Central memory CD8-positive, alpha-beta T cell (primary cell): Measurements from ENCODE around the gene ARMC10.
A peak's percentile ranks its signal among the peaks of the same experiment; 100 is the strongest.
"Not testable (repeated sequence)": the region's sequence is repeated elsewhere in the genome, so short reads cannot be mapped to it uniquely, and the experiment has no call there.

Experiments
- ATAC-seq: fragments of 150-1000 bp; cut with Tn5 transposase; replicated peaks from 2 replicates; pipeline ENCODE4 v1.10.0; 2022; ENCODE audit warnings: mild to moderate bottlenecking, moderate FRiP score, moderate number of reproducible peaks; ENCODE audit not compliant: poor library complexity, severe bottlenecking; ENCODE audit errors: extremely low read depth
- DNase-seq, 2 donors: peaks; one replicate each; pipeline ENCODE4 v3.0.0; 2021; ENCODE audit warnings: low spot score in 2 of 2
- H3K27ac Mint-ChIP-seq: one replicate; pipeline ENCODE4 v1.8.0; 2022; ENCODE audit warnings: low read depth, mild to moderate bottlenecking, moderate library complexity, mixed read lengths
- H3K27me3 Mint-ChIP-seq: one replicate; pipeline ENCODE4 v1.8.0; 2022; ENCODE audit warnings: mixed read lengths
- H3K36me3 Mint-ChIP-seq: one replicate; pipeline ENCODE4 v1.8.0; 2022; ENCODE audit warnings: mild to moderate bottlenecking, moderate library complexity, mixed read lengths; ENCODE audit not compliant: insufficient read depth
- H3K4me1 Mint-ChIP-seq: one replicate; pipeline ENCODE4 v1.8.0; 2022; ENCODE audit warnings: mixed read lengths
- H3K4me3 Mint-ChIP-seq: one replicate; pipeline ENCODE4 v1.8.0; 2022; ENCODE audit warnings: mild to moderate bottlenecking, moderate library complexity, mixed read lengths
- H3K9me3 Mint-ChIP-seq: one replicate; pipeline ENCODE4 v1.8.0; 2022; ENCODE audit warnings: mixed read lengths

Gene ARMC10

DNA sequence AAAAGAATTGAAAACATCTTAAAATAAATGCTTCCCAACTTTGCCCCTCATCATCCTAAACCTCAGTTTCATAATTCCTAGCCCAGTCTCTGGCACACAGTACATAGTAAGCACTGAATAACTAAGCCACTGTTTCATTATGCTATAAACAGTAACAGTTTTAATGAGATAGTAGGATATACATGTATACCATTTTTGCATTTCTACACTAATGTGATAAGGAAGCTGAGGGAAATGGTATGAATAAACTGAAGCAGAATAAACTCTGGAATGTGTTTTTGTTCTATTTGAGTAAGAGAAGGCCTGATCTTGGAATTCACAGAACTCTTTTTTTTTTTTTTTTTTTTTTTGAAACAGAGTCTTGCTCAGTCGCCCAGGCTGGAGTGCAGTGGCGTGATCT is 65.1 kb downstream of the ARMC10 start:
- Mint-ChIP-seq H3K27me3 (no peaks in the 10 kb centered on the region), H3K4me1 (peaks cover 11% of the 10 kb centered on the region), H3K4me3 (no peak overlapping the region), H3K27ac (no peak overlapping the region), H3K36me3 (peaks cover 2% of the 10 kb centered on the region), H3K9me3 (no peaks in the 10 kb centered on the region)
- no peak for ATAC-seq
- no peak for DNase-seq

GRCh38 chr7:103140685-103141084 is 65.7 kb downstream of the ARMC10 start:
- ATAC-seq, result no peak
- Mint-ChIP-seq H3K36me3 (peaks cover 2% of the 10 kb centered on the region), H3K27ac (no peak overlapping the region), H3K4me1 (peaks cover 11% of the 10 kb centered on the region), H3K4me3 (no peak overlapping the region), H3K27me3 (no peaks in the 10 kb centered on the region), H3K9me3 (no peaks in the 10 kb centered on the region)
- DNase-seq, result no peak

GRCh38 chr7:103141753-103142404 is 66.9 kb downstream of the ARMC10 start:
- Mint-ChIP-seq H3K9me3 (no peaks in the 10 kb centered on the region), H3K36me3 (peaks cover 2% of the 10 kb centered on the region), H3K27me3 (no peaks in the 10 kb centered on the region), H3K4me1 (peaks cover 17% of the 10 kb centered on the region), H3K4me3 (no peak overlapping the region), H3K27ac (no peak overlapping the region)
- ATAC-seq (no peak), DNase-seq (no peak)

- H3K4me3 Mint-ChIP-seq, result no peak overlapping the region
- H3K27me3 Mint-ChIP-seq, result no peaks in the 10 kb centered on the region
- H3K4me1 Mint-ChIP-seq, result peaks cover 23% of the 10 kb centered on the region
- peaks cover 2% of the 10 kb centered on the region for H3K36me3 Mint-ChIP-seq
- ATAC-seq, result no peak
- H3K27ac Mint-ChIP-seq, result no peak overlapping the region
- no peaks in the 10 kb centered on the region for H3K9me3 Mint-ChIP-seq
- no peak for DNase-seq
Observed at GRCh38 chr7:103142494-103142893, 67.6 kb downstream of the ARMC10 start.

GRCh38 chr7:103143868-103144267 is 68.9 kb downstream of the ARMC10 start:
- peaks cover 37% of the 10 kb centered on the region for H3K4me1 Mint-ChIP-seq
- H3K4me3 Mint-ChIP-seq, result no peak overlapping the region
- H3K36me3 Mint-ChIP-seq, result peaks cover 2% of the 10 kb centered on the region
- no peaks in the 10 kb centered on the region for H3K27me3 Mint-ChIP-seq
- H3K9me3 Mint-ChIP-seq, result no peaks in the 10 kb centered on the region
- ATAC-seq (no peak), DNase-seq (no peak)
- H3K27ac Mint-ChIP-seq, result no peak overlapping the region

DNA sequence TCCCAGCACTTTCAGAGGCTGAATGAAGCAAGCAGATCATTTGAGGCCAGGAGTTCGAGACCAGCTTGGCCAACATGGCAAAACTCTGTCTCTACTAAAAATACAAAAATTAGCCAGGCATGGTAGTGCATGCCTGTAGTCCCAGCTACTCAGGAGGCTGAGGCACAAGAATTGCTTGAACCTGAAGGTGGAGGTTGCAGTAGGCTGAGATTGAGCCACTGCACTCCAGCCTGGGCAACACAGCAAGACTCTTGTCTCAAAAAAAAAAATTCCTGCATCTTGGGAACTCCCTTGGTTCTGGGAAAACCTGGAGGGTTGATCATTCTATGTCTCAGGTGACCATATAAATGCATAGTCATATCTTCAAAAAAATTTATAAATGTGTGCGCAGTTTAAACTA is 69.8 kb downstream of the ARMC10 start:
- not testable (repeated sequence) for H3K4me3 Mint-ChIP-seq, H3K27me3 Mint-ChIP-seq, H3K36me3 Mint-ChIP-seq, ATAC-seq, DNase-seq, H3K9me3 Mint-ChIP-seq, H3K27ac Mint-ChIP-seq
- H3K4me1 Mint-ChIP-seq, result peaks cover 37% of the 10 kb centered on the region

GRCh38 chr7:103148131-103148993 is 73.4 kb downstream of the ARMC10 start:
- Mint-ChIP-seq H3K27ac (peak overlapping the region; percentile 90), H3K27me3 (no peaks in the 10 kb centered on the region), H3K9me3 (no peaks in the 10 kb centered on the region), H3K4me3 (peak overlapping the region; percentile 96), H3K36me3 (no peaks in the 10 kb centered on the region), H3K4me1 (peaks cover 28% of the 10 kb centered on the region)
- no peak for DNase-seq
- ATAC-seq, result no peak
